ENCODE data around the gene EDRF1. TPM values are rescaled to one million over a fixed set of nuclear protein-coding genes. Genes with fewer than 3 reads are reported as not detected.

The EDRF1 gene
- total RNA-seq, 2 experiments from 2014 or later = 117 to 232 TPM

DNA sequence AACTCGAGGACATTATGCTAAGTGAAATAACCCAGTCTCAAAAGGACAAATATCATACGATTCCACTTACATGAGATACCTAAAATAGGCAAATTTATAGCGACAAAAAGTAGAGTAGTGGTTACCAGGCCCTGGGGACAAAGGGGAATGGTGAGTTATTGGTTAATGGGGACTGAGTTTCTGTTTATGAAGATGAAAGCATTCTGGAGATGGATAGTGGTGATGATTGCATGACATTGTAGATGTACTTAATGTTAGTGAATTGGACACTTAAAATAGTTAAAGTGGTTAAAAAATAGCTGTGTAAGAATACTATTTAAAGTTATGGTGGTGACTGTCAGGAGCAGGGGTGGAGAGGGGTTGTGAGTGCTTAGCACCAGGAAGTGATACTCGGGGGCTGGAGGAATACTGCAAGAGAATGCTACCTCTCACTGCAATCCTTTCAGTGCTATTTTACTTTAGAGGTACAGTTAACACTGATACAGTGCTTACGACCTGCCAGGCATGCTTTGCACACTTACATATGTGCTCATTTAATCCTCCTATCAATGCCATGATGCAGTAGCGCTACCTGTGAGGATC, 19.9 kb upstream of the EDRF1 start:
- CTCF ChIA-PET (ENCODE audit: unreplicated experiment) = no interaction called here
- Histone ChIP-seq H3K36me3 (ENCODE audit: insufficient read depth, low read length) (no peaks in the 10 kb centered on the region), H3K79me2 (ENCODE audit: insufficient read depth, low read depth, low read length) (no peaks in the 10 kb centered on the region), H3K4me2 (ENCODE audit: low read length) (no peak overlapping the region), H3K27ac (ENCODE audit: low read depth, low read length, poor library complexity, severe bottlenecking) (no peak overlapping the region), H2AFZ (ENCODE audit: low read length) (peak overlapping the region; percentile 11; the same call in 1 of the 2 replicates), H3K4me1 (ENCODE audit: insufficient read depth, low read length, poor library complexity, severe bottlenecking) (peaks cover 7% of the 10 kb centered on the region), H3K9me2 (ENCODE audit: insufficient read depth, low read length) (no peaks in the 10 kb centered on the region), H3K9me3 (ENCODE audit: low read length) (no peaks in the 10 kb centered on the region), H4K20me1 (ENCODE audit: insufficient read depth, low read length) (no peaks in the 10 kb centered on the region), H3K4me3 (ENCODE audit: low read depth, low read length, poor library complexity, severe bottlenecking) (no peak overlapping the region)
- no peak for DNase-seq (ENCODE audit: low spot score)
- POLR2A ChIA-PET = interaction anchor here (0.9 kb wide), 1 partner anchor 20 kb away, joined by 3 read pairs; the partner anchor contains the start of gene EDRF1
- intact Hi-C loops (cut with micrococcal nuclease; ENCODE audit: unreplicated experiment) = no loop called here
- TF ChIP-seq EZH2phosphoT487 (IDR thresholded peaks at IDR 0.05; ENCODE audit: borderline replicate concordance, low read depth, low read length) = no peak
- TF ChIP-seq, protein P1, sequence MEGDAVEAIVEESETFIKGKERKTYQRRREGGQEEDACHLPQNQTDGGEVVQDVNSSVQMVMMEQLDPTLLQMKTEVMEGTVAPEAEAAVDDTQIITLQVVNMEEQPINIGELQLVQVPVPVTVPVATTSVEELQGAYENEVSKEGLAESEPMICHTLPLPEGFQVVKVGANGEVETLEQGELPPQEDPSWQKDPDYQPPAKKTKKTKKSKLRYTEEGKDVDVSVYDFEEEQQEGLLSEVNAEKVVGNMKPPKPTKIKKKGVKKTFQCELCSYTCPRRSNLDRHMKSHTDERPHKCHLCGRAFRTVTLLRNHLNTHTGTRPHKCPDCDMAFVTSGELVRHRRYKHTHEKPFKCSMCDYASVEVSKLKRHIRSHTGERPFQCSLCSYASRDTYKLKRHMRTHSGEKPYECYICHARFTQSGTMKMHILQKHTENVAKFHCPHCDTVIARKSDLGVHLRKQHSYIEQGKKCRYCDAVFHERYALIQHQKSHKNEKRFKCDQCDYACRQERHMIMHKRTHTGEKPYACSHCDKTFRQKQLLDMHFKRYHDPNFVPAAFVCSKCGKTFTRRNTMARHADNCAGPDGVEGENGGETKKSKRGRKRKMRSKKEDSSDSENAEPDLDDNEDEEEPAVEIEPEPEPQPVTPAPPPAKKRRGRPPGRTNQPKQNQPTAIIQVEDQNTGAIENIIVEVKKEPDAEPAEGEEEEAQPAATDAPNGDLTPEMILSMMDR (conservative IDR thresholded peaks at IDR 0.05; ENCODE audit: low read length) = no peak
- BruUV-seq (replicated peaks) = no TSS peak

DNA sequence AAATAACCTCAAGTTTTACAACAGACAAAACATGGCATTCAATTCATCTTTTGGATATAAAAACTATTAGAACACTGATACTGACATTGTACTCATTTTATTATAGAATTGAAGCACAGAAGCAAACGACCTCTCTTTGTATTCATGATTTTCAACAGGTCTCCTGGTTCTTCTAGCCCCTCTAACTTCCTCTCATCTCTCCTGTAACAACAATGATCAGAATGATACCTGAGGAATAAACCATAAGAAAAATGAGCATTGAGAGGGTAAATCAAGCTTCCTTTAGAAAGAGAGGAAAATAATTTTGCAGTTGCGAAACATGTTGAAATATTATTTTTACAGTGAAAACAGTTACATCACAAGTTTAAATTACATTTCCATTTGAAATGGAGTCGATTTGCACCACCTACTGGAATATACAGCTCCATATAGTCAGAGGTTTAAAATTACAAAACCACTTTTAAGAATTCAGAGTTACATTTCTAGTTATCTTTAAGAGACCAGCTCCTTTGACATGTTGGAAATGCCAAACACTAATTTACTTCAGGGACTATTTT, 19.1 kb upstream of the EDRF1 start:
- Histone ChIP-seq H3K4me3 (ENCODE audit: low read depth, low read length, poor library complexity, severe bottlenecking) (no peak overlapping the region), H4K20me1 (ENCODE audit: insufficient read depth, low read length) (no peaks in the 10 kb centered on the region), H3K4me1 (ENCODE audit: insufficient read depth, low read length, poor library complexity, severe bottlenecking) (peaks cover 7% of the 10 kb centered on the region), H3K27ac (ENCODE audit: low read depth, low read length, poor library complexity, severe bottlenecking) (no peak overlapping the region), H2AFZ (ENCODE audit: low read length) (peak overlapping the region; percentile 11; the same call in 1 of the 2 replicates), H3K9me3 (ENCODE audit: low read length) (no peaks in the 10 kb centered on the region), H3K36me3 (ENCODE audit: insufficient read depth, low read length) (no peaks in the 10 kb centered on the region), H3K9me2 (ENCODE audit: insufficient read depth, low read length) (no peaks in the 10 kb centered on the region), H3K79me2 (ENCODE audit: insufficient read depth, low read depth, low read length) (no peaks in the 10 kb centered on the region), H3K4me2 (ENCODE audit: low read length) (no peak overlapping the region)
- ChIA-PET POLR2A (interaction anchor here (0.9 kb wide), 2 partner anchors 12 to 19 kb away, joined by 3 read pairs; partner anchors contain the start of gene EDRF1), CTCF (ENCODE audit: unreplicated experiment) (no interaction called here)
- TF ChIP-seq EZH2phosphoT487 (IDR thresholded peaks at IDR 0.05; ENCODE audit: borderline replicate concordance, low read depth, low read length) = no peak
- TF ChIP-seq, protein P1 (conservative IDR thresholded peaks at IDR 0.05; ENCODE audit: low read length) = peak; percentile 54
- no peak for DNase-seq (ENCODE audit: low spot score)
- intact Hi-C loops (cut with micrococcal nuclease; ENCODE audit: unreplicated experiment) = no loop called here
- BruUV-seq (replicated peaks) = no TSS peak
